HEK293 (cell line): ENCODE results near the gene KRTAP10-11.
A peak's percentile ranks its signal among the peaks of the same experiment; 100 is the strongest.

Experiments
- CTCF ChIA-PET: fragments of 350-600 bp; formaldehyde crosslinking; extraction: SDS; loops from one replicate; lab custom pipeline; 2021; ENCODE audit warnings: antibody characterized with exemption; lab: Yijun Ruan, JAX
- POLR2A ChIA-PET: fragments of 300-600 bp; formaldehyde crosslinking; extraction: SDS; loops from one replicate; lab custom pipeline; 2020; ENCODE audit warnings: antibody characterized with exemption, inconsistent platforms; lab: Yijun Ruan, JAX
- H3K27ac ChIP-seq: fragments of 200-500 bp; sonication (Bioruptor generic); 2 replicates; pipeline ENCODE4 v1.5.1; 2014; ENCODE audit warnings: low read depth, low read length, control low read depth, inconsistent platforms; ENCODE audit errors: extremely low read depth
- H3K36me3 ChIP-seq, 2 experiments: fragments of 200-500 bp in 1 of 2; sonication (Bioruptor generic) in 1 of 2; 1 replicate in 1 of 2; 2 replicates in 1 of 2; pipeline ENCODE4 v1.5.1; 2014 to 2017; ENCODE audit warnings: inconsistent platforms in 2 of 2, low read length in 2 of 2; ENCODE audit not compliant: control insufficient read depth in 2 of 2, insufficient read depth in 1 of 2
- H3K4me1 ChIP-seq: fragments of 200-500 bp; sonication (Bioruptor generic); 2 replicates; pipeline ENCODE4 v1.5.1; 2014; ENCODE audit warnings: mild to moderate bottlenecking, low read length, inconsistent platforms; ENCODE audit not compliant: control insufficient read depth, insufficient read depth
- H3K4me3 ChIP-seq: 2 replicates; pipeline ENCODE4 v1.5.1; 2011; ENCODE audit warnings: low read depth, mild to moderate bottlenecking, control low read depth, low read length, moderate library complexity
- H3K9me3 ChIP-seq: fragments of 200-500 bp; sonication (Bioruptor generic); 2 replicates; pipeline ENCODE4 v1.5.1; 2014; ENCODE audit warnings: low read depth, low read length, inconsistent platforms; ENCODE audit not compliant: control insufficient read depth, insufficient read depth
- HOXC10 ChIP-seq: sonication (generic); formaldehyde crosslinking; IDR thresholded peaks from 2 replicates; pipeline ENCODE4 v1.8.1; 2023; ENCODE audit warnings: mild to moderate bottlenecking, missing genetic modification reagents
- KLF10 ChIP-seq: fragments of 450-650 bp; IDR thresholded peaks from 2 replicates; pipeline ENCODE4 v1.5.1; 2018; ENCODE audit warnings: missing biosample characterization, mild to moderate bottlenecking, missing genetic modification characterization
- SETDB1 ChIP-seq: IDR thresholded peaks from one replicate; pipeline ENCODE4 v1.6.1; 2017; ENCODE audit warnings: mild to moderate bottlenecking, low read length, moderate library complexity, mixed read lengths; ENCODE audit not compliant: insufficient read length
- SP2 ChIP-seq: fragments of 450-650 bp; formaldehyde crosslinking; IDR thresholded peaks from 2 replicates; pipeline ENCODE4 v1.5.1; 2016; ENCODE audit warnings: missing biosample characterization, missing genetic modification characterization
- SP3 ChIP-seq: fragments of 450-650 bp; formaldehyde crosslinking; IDR thresholded peaks from 2 replicates; pipeline ENCODE4 v1.5.1; 2016; ENCODE audit warnings: missing biosample characterization, missing genetic modification characterization
- TRIM28 ChIP-seq: IDR thresholded peaks from 2 replicates; pipeline ENCODE4 v1.6.1; 2011; ENCODE audit warnings: low read length, control low read depth, borderline replicate concordance
- ZBTB48 ChIP-seq: fragments of 450-650 bp; formaldehyde crosslinking; IDR thresholded peaks from 2 replicates; pipeline ENCODE4 v1.5.1; 2016; ENCODE audit warnings: missing biosample characterization, missing genetic modification characterization
- ZNF19 ChIP-seq: fragments of 450-650 bp; formaldehyde crosslinking; IDR thresholded peaks from 2 replicates; pipeline ENCODE4; 2016; ENCODE audit warnings: missing biosample characterization, missing genetic modification characterization, low read depth
- ZNF2 ChIP-seq: fragments of 450-650 bp; formaldehyde crosslinking; IDR thresholded peaks from 2 replicates; pipeline ENCODE4 v1.5.1; 2016; ENCODE audit warnings: missing biosample characterization, missing genetic modification characterization
- ZNF221 ChIP-seq: fragments of 450-650 bp; formaldehyde crosslinking; IDR thresholded peaks from 2 replicates; pipeline ENCODE4 v1.5.1; 2017; ENCODE audit warnings: missing biosample characterization, missing genetic modification characterization, borderline replicate concordance
- ZNF23 ChIP-seq: fragments of 450-650 bp; formaldehyde crosslinking; IDR thresholded peaks from 2 replicates; pipeline ENCODE4 v1.5.1; 2016; ENCODE audit warnings: missing biosample characterization, missing genetic modification characterization, borderline replicate concordance
- ZNF239 ChIP-seq: fragments of 450-650 bp; formaldehyde crosslinking; IDR thresholded peaks from 2 replicates; pipeline ENCODE4 v1.5.1; 2016; ENCODE audit warnings: missing biosample characterization, missing genetic modification characterization
- ZNF473 ChIP-seq: fragments of 450-650 bp; formaldehyde crosslinking; IDR thresholded peaks from 2 replicates; pipeline ENCODE4 v1.5.1; 2017; ENCODE audit warnings: missing biosample characterization, missing genetic modification characterization
- ZNF48 ChIP-seq: fragments of 450-650 bp; formaldehyde crosslinking; IDR thresholded peaks from 2 replicates; pipeline ENCODE4 v1.5.1; 2016; ENCODE audit warnings: missing biosample characterization, missing genetic modification characterization
- ZNF558 ChIP-seq: fragments of 450-650 bp; formaldehyde crosslinking; IDR thresholded peaks from 2 replicates; pipeline ENCODE4 v1.5.1; 2016; ENCODE audit warnings: missing biosample characterization, missing genetic modification characterization
- ZNF707 ChIP-seq: fragments of 450-650 bp; formaldehyde crosslinking; IDR thresholded peaks from 2 replicates; pipeline ENCODE4 v1.5.1; 2016; ENCODE audit warnings: missing biosample characterization, missing genetic modification characterization
- ZNF792 ChIP-seq: fragments of 450-650 bp; formaldehyde crosslinking; IDR thresholded peaks from 2 replicates; pipeline ENCODE4 v1.5.1; 2016; ENCODE audit warnings: missing biosample characterization, missing genetic modification characterization
- ZNF843 ChIP-seq: fragments of 450-650 bp; formaldehyde crosslinking; IDR thresholded peaks from 2 replicates; pipeline ENCODE4 v1.5.1; 2016; ENCODE audit warnings: missing biosample characterization, missing genetic modification characterization
- TF ChIP-seq, protein P1 (sequence below): fragments of 450-650 bp; formaldehyde crosslinking; IDR thresholded peaks from 2 replicates; pipeline ENCODE4 v1.5.1; 2016; ENCODE audit warnings: missing biosample characterization, missing genetic modification characterization
- TF ChIP-seq, protein P2 (sequence below): fragments of 450-650 bp; formaldehyde crosslinking; IDR thresholded peaks from 2 replicates; pipeline ENCODE4 v1.5.1; 2017; ENCODE audit warnings: missing biosample characterization, missing genetic modification characterization
- TF ChIP-seq, protein P3 (sequence below): fragments of 450-650 bp; formaldehyde crosslinking; IDR thresholded peaks from 2 replicates; pipeline ENCODE4 v1.5.1; 2017; ENCODE audit warnings: missing biosample characterization, mild to moderate bottlenecking, missing genetic modification characterization, moderate library complexity

Gene KRTAP10-11

DNA sequence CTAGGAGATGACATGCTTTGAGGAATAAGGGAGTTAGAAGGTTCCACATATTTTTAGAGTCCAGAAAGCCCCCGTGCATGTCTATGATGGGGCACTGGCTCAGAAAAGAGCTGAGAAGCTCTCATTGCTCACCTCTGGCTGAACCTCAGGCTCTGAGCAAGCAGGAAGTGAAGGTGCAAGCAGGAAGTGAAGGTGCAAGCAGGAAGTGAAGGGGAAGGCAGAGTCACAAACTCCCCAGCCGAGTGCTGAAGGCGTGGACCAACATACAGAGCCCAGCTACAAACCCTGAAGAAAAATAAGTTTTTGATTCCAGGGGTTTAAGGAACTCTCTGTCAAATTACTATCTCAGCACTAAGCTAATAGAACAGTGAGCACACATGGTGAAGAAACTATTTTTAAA is 27.3 kb upstream of the KRTAP10-11 start (continued):
- TF ChIP-seq, protein P1, sequence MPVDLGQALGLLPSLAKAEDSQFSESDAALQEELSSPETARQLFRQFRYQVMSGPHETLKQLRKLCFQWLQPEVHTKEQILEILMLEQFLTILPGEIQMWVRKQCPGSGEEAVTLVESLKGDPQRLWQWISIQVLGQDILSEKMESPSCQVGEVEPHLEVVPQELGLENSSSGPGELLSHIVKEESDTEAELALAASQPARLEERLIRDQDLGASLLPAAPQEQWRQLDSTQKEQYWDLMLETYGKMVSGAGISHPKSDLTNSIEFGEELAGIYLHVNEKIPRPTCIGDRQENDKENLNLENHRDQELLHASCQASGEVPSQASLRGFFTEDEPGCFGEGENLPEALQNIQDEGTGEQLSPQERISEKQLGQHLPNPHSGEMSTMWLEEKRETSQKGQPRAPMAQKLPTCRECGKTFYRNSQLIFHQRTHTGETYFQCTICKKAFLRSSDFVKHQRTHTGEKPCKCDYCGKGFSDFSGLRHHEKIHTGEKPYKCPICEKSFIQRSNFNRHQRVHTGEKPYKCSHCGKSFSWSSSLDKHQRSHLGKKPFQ (tag by site-specific recombination): no peak
- TF ChIP-seq, protein P2, sequence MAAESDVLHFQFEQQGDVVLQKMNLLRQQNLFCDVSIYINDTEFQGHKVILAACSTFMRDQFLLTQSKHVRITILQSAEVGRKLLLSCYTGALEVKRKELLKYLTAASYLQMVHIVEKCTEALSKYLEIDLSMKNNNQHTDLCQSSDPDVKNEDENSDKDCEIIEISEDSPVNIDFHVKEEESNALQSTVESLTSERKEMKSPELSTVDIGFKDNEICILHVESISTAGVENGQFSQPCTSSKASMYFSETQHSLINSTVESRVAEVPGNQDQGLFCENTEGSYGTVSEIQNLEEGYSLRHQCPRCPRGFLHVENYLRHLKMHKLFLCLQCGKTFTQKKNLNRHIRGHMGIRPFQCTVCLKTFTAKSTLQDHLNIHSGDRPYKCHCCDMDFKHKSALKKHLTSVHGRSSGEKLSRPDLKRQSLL (tag by site-specific recombination): no peak
- TF ChIP-seq ZBTB48 (tag by site-specific recombination): no peak
- TF ChIP-seq ZNF221 (tag by site-specific recombination): no peak
- no peak for TF ChIP-seq ZNF792 (tag by site-specific recombination)
- TF ChIP-seq, all 188 proteins: peak for 0

DNA sequence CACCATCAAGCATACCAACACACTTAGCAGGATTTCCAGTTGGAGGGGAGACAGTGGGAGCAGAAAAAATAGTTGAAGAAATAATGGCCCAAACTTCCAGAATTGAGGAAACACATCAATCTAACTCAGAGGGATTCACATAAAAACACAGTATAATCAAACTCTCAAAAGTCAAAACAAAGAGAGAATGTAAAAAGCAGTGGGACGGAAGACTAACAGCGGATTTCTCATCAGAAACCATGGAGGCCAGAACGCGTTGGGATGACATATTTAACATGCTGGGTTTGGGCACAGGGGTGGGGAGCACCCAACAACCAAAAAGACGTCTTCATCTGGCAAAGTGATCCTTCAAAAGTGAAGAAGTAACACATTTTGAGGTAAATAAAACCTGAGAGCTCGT is 26.3 kb upstream of the KRTAP10-11 start:
- CTCF ChIA-PET: no interaction called here

DNA sequence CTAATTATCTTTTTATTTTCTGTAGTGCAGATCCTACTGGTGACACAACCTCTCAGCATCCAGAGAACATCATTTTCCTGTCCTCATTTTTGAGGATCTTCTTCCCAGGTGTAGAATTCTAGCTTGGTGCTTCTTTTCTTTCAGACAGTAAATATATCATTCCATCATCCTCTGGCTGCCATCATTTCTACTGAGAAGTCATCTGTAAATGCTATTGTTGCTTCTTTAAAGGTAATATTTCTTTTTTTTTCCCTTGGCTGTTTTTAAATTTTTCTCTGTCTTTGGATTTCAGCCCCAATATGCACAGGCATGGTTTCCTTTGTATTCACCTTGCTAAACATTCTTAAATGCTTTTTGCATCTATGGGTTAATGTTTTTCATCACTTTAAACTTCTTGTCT is 22.6 kb upstream of the KRTAP10-11 start:
- no peak overlapping the region for H3K4me3 ChIP-seq
- H3K27ac ChIP-seq: no peak overlapping the region
- H3K36me3 ChIP-seq: no peaks in the 10 kb centered on the region
- ChIA-PET CTCF (no interaction called here), POLR2A (no interaction called here)
- H3K9me3 ChIP-seq: no peaks in the 10 kb centered on the region
- no peaks in the 10 kb centered on the region for H3K4me1 ChIP-seq
- TF ChIP-seq ZNF2: no peak
- peak; percentile 82; the same call in 1 of the 2 replicates for TF ChIP-seq TRIM28
- peak; percentile 89 for TF ChIP-seq SETDB1
- no peak for TF ChIP-seq ZNF707
- TF ChIP-seq ZNF558: no peak
- TF ChIP-seq, protein P2 (tag by site-specific recombination): no peak
- no peak for TF ChIP-seq KLF10 (tag by site-specific recombination)

More for the DNA sequence above, 26.3 kb upstream of the KRTAP10-11 start:
- Histone ChIP-seq H3K27ac (no peak overlapping the region), H3K9me3 (no peaks in the 10 kb centered on the region), H3K4me3 (no peak overlapping the region), H3K4me1 (no peaks in the 10 kb centered on the region), H3K36me3 (no peaks in the 10 kb centered on the region)
- POLR2A ChIA-PET: no interaction called here
- TF ChIP-seq HOXC10 (CRISPR knock-in tag) (no peak), SP2 (tag by site-specific recombination) (no peak), ZNF473 (tag by site-specific recombination) (no peak), ZNF48 (tag by site-specific recombination) (no peak), TRIM28 (peak; percentile 74; the same call in 1 of the 2 replicates), ZNF19 (tag by site-specific recombination) (no peak), ZNF843 (tag by site-specific recombination) (no peak), ZNF23 (tag by site-specific recombination) (no peak), SETDB1 (peak; percentile 64), SP3 (tag by site-specific recombination) (no peak), ZNF239 (tag by site-specific recombination) (no peak)
- TF ChIP-seq, protein P3, sequence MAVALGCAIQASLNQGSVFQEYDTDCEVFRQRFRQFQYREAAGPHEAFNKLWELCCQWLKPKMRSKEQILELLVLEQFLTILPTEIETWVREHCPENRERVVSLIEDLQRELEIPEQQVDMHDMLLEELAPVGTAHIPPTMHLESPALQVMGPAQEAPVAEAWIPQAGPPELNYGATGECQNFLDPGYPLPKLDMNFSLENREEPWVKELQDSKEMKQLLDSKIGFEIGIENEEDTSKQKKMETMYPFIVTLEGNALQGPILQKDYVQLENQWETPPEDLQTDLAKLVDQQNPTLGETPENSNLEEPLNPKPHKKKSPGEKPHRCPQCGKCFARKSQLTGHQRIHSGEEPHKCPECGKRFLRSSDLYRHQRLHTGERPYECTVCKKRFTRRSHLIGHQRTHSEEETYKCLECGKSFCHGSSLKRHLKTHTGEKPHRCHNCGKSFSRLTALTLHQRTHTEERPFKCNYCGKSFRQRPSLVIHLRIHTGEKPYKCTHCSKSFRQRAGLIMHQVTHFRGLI (tag by site-specific recombination): no peak
